CD4-positive, alpha-beta T cell treated with Interleukin-15 for 1 hour (primary cell): ENCODE results near the gene ALKBH3.

ENCODE experiments used
- DNase-seq: peaks from one replicate; pipeline ENCODE4 v3.0.0-alpha.2; 2020

ALKBH3 gene

GRCh38 chr11:43880640-43881159 lies at the start of gene ALKBH3:
TSS of gene ALKBH3 (plus strand) at chr11:43880831. CDS start at chr11:43882653, 1,822 bp downstream.
- DNase-seq, result peak; percentile 89

DNA sequence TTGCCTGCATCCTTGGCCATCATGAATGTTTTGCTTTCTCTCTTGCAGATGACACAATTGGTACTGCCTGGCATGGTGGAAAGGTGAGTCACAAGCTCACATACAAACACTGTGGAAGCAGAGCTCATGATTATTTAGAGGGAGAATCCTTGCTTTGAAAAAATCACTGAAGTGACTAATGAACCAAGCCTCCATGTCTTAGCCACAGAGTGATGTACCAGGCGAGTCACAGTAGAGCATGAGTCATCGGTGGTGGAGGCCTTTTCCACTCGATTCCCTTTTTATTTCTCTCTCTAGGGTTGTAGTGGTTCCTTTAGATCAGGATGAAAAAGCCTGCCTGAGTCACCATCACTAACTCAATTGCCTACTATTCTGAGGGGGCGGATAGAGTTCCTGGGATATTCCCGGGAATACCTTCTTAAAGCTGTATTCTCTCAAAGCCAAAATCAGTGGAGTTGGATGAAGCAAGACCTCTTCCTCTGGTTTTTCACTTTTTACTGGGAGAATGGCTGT lies 49.6 kb upstream of the ALKBH3 start:
- no peak for DNase-seq

GRCh38 chr11:43832536-43832935 lies 48.1 kb upstream of the ALKBH3 start:
- DNase-seq, result no peak

- DNase-seq, result no peak
These were observed 47.0 kb upstream of the ALKBH3 start for GRCh38 chr11:43833657-43834073.

DNA sequence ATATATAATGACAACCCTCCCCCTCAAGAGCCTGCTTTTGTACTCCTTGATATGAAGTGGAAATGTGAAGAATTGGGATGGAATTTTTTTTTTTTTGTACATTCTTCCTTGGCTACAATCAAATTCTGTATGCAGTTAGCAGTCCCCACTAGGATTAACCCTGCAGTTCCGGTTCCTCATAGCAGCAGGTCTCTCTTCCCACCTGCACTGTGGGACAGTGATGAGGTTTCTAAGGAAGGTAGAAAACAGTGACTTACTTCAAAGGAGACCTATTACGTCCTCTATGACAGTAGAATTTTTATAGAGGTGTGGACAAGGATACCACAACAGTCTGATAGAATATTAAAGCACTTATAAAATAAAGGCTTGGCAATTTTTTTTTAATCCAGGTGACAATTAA lies 46.3 kb upstream of the ALKBH3 start:
- DNase-seq, result no peak

- no peak for DNase-seq
These were observed 45.5 kb upstream of the ALKBH3 start for GRCh38 chr11:43835104-43835503.

DNA sequence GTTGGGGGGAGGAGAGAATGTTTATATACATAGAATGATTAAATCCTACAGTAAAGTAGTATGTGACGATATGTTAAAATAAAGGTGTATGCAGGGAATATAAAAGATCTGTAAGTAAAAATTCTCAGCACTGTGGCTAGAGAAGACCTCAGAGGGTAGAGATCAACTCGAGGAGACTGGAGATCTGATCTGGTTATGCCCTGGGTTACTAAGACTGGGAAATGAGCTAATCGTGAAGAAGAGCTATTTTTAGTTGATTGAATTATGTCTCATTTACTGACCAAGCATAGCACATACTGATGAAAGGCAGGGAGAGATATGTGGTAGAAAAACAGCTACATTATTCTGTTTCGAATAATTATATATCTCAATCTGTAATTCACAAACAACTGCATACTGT lies 42.8 kb upstream of the ALKBH3 start:
- no peak for DNase-seq

DNA sequence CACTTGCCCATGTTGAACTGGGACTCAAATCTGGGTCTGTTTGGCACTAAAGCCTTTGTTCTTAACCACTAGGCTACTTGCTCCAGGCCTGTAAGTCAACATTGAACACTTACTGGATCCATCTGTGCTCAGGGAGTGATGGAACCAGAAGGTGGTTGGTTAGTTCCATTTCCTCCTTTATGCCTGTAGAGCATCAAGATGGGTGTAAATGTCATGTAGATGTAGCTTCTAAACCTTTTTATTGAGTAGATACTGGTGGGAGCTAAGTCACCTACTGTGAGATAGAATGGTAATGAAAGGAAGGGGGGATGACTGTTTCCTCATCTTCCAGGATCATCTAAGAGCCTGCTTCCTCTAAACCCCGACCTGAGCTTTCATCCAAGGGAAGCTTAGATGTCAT lies 38.6 kb upstream of the ALKBH3 start:
- no peak for DNase-seq

- DNase-seq, result no peak
These were observed 34.8 kb upstream of the ALKBH3 start for GRCh38 chr11:43845816-43846215.

DNA sequence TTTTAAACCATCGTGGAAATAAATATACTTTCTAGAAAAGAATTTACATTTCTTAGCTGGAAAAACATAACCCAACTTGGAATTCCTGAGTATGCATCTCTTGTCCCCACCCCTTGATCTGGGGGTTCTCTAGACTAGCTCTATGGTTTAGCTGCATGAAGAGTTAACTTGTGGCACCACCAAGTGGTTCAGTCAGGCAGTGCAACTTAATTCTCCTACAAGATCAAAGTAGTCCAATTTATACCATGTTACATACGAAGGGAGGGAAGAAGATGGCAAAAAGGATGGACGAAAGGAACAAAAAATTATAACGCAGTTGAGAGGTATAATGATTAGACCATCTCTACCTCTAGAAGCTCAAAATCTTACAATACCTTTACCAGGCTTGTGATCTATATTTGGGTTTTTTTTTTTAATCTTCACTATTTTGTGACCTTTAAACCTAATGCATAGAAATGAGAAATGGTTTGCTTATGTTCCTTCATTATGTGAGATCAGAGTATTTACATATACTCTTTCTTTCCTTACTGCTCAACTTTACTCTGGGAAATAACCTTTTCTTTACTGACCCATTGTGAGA lies 28.5 kb upstream of the ALKBH3 start:
- DNase-seq, result peak; percentile 32

- no peak for DNase-seq
These were observed 26.9 kb upstream of the ALKBH3 start for GRCh38 chr11:43853781-43854180.

DNA sequence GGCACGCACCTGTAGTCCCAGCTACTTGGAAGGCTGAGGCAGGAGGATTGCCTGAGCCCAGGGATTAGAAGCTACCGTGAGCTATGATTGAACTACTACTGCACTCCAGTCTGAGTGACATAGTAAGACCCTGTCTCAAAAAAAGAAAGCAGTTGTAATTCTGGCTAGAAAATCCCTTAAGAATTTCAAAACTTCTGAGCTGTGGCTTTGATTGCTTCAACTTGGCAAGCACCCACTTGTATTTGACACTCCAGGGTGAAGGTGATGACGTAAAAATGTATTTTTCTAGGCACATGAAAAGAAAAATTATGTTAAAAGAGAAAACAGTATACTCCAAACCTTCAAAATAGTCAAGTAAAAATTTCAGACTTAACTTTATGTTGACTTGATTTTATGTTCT lies 23.6 kb upstream of the ALKBH3 start:
- DNase-seq, result no peak

DNA sequence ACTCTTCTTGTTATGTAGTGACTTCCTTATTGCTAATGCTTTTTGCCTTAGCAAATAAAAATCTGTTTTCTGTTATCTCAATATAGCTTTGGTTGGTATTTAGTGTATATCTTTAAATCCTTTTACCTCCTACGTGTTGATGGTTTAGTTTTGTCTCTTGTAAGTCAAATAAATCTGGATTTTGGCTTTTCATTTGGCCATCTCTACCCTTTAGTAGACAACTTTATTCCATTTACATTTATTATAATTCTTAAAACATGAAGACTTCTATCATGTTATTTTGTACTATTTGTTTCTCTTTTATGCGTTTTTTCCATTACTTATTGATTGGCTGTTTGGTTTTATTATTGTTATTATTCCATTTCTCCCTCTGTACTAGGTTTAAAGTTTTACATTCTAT lies 19.5 kb upstream of the ALKBH3 start:
- DNase-seq, result no peak

GRCh38 chr11:43866520-43866919 lies 14.1 kb upstream of the ALKBH3 start:
- DNase-seq, result no peak

DNA sequence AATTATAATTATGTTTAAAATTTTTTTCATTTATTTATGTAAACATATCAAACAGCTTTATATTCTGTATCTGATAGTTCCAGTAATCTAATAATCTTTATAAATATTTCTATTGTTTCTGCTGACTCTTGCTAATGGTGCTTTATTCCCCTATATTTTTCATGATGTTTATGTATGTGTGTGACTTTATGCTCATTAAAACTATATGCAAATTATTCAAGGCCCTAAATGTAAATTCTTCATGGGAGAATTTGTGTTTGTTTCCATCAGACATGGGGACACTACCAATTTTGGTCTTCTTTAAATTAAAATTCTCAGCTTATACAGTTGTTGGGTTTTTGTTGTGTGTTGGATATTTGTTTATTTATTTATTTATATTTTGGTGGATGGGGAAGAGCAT lies 13.7 kb upstream of the ALKBH3 start:
- no peak for DNase-seq

DNA sequence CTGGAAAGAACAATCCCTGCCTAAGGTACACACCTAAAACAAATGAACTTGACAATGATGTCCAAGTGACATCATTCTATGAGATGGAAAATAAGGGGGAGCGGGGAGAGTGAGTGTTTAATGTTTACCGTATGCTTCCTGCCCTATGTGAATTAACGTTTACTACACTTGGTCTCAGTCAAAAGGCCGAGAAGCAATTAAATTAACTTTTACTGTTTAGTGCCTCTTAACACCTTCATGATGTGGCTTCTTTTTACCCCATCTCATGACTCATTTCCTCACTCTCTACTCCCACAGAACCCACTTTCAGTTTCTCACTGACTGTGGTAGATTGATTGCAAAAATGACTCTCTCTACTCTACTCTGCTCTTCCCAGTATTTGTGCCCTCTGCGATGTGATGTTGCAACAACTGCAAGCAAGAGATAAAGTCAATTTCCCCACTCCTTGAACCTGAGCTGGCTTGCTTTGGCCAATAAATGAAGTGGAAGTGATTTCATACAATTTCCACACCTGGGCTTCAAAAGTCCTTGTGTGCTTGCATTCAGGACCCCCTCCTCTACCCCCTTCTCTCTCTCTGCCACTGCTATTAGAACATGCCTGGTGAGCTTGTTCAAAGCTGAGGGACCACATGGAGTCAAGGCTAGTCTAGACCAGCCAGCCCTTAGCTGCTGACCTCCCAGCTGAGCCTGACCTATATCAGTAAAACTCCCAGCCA lies 11.6 kb upstream of the ALKBH3 start:
- DNase-seq, result peak; percentile 29

GRCh38 chr11:43871051-43871450 lies 9.6 kb upstream of the ALKBH3 start:
- DNase-seq, result no peak

GRCh38 chr11:43872995-43873394 lies 7.6 kb upstream of the ALKBH3 start:
- DNase-seq, result no peak

- DNase-seq, result no peak
These were observed 6.6 kb upstream of the ALKBH3 start for GRCh38 chr11:43874078-43874477.

GRCh38 chr11:43874738-43875137 lies 5.9 kb upstream of the ALKBH3 start:
- no peak for DNase-seq

DNA sequence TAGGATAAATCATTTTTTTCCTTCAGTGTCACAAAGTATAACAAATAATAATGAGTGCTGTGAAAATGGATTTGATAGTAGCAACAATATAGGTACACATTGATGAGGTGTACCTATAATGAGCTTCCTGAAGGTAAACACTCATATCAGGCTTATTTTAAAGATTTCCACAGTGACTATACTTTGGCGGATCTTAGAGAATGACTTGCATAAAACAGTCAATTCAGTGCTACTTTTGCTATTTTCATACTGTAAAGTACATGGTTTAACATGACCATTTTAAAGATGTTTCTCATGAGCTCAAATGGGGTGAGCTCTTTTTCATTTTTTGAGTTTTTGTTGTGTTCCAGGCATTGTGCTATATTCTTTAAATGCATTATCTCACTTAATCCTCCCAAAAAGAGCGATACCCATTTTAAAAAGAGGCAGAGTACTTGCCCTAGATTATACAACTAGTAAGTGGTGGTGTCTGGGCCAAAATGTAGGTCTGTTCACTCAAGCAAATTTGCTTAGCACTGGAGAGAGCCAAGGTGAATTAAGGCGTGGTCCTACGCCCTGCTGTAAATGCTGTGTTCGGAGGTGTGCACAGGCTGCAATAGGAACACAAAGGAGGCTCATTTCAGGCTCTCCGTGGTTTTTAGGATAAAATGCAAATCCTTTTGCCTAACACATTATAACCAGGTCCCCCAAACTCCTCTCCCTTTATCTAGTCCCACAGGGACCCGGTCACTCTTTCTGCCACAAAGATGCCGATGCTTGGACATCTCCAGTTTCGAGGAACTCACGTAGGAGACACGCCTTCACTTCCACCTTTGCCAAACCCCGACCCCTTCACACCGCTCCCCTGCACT lies 617 bp upstream of the ALKBH3 start:
- no peak for DNase-seq

GRCh38 chr11:43892851-43893250 lies 12.2 kb downstream of the ALKBH3 start:
- DNase-seq, result no peak

DNA sequence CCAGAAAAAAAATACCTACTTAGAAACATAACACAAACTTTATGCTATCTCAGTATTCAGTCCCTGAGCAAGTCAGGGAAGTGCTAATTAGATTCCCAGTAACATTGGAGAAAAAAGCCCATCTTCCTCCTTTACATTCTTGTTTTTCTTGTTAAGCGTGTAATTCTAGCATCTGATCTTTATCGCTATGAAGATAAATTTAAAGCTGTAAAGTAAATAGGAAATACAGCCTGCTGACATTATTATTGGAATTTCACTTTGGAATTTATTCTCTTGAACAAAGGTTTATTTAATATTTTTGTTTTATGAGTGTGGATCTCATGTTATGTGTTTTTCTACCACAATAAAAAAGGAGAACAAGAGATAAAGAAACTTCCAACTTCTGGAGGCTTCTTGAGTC lies 13.9 kb downstream of the ALKBH3 start:
- no peak for DNase-seq

- DNase-seq, result no peak
These were observed 15.0 kb downstream of the ALKBH3 start for GRCh38 chr11:43895601-43896000.
